SH-SY5Y (cell line): ENCODE measurements around the gene TATDN3.

ENCODE experiments used
- GATA2 ChIP-seq: IDR thresholded peaks from 2 replicates; pipeline ENCODE4 v1.6.1; 2011; ENCODE audit warnings: mild to moderate bottlenecking, low read depth, low read length
- GATA3 ChIP-seq: IDR thresholded peaks from 2 replicates; pipeline ENCODE4 v1.6.1; 2011; ENCODE audit warnings: low read depth, mild to moderate bottlenecking, low read length, moderate library complexity

DNA sequence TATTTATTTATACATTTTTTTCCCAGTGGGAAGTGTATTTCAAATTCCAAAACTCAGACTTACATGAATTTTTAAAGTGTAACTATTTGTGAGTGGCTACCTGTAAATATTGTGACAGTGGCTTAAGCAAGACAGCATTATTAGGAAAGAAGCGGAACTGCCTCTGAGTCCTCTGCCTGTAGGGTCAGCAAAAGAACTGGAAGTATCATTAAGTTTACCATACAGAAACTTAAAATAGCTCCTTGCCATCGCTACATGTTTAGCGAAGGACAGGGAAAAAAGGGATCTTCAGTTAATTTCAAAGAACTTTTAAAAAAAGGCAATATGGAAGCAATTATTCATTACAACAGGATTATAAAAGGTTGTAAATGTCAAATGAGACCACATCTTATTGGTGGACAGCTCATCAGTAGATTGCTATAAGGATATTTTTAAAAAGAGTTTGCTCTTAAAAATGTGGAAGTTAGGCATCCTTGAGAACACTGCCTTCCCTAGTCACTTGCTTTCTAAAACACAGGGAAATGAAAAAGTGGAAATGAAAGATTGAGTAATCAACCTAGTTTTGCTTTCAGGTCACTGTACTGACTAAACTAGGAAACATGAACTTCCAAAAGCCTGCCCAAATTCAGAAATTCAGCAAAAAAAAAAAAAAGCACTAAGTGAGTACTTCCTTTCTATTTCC lies 39.3 kb upstream of the TATDN3 start:
- no peak for TF ChIP-seq GATA2
- TF ChIP-seq GATA3: no peak
